Stimulated activated CD8-positive, alpha-beta memory T cell treated with anti-CD3 and anti-CD28 coated beads, Interleukin-7, amount 100 ng/mL, for 48 hours (primary cell): ENCODE measurements around the gene SORL1.
A peak's percentile ranks its signal among the peaks of the same experiment; 100 is the strongest.

Experiments
- DNase-seq, 2 donors: peaks; one replicate each; pipeline ENCODE4 v3.0.0-alpha.2; 2020; ENCODE audit warnings: low read depth in 1 of 2; ENCODE audit errors: extremely low read depth in 1 of 2

SORL1 gene

DNA sequence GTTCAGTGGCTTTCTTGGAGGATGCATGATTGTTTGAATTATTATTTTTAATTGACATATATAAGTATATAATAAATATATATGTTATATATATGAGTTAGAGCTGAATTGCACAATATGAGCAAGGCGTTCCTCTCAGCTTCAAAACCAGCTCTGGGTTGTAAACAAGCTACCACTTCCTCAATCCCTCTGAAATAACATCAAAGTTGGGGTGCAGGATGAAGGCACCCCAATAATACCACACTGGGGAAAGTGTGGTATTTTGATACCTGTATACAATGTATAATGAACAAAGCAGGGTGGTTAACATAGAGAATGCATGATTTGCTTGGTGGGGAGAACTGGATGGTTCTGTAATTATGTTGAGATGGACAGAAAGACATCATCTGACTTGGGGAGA is 1.7 kb upstream of the SORL1 start:
- DNase-seq = no peak

DNA sequence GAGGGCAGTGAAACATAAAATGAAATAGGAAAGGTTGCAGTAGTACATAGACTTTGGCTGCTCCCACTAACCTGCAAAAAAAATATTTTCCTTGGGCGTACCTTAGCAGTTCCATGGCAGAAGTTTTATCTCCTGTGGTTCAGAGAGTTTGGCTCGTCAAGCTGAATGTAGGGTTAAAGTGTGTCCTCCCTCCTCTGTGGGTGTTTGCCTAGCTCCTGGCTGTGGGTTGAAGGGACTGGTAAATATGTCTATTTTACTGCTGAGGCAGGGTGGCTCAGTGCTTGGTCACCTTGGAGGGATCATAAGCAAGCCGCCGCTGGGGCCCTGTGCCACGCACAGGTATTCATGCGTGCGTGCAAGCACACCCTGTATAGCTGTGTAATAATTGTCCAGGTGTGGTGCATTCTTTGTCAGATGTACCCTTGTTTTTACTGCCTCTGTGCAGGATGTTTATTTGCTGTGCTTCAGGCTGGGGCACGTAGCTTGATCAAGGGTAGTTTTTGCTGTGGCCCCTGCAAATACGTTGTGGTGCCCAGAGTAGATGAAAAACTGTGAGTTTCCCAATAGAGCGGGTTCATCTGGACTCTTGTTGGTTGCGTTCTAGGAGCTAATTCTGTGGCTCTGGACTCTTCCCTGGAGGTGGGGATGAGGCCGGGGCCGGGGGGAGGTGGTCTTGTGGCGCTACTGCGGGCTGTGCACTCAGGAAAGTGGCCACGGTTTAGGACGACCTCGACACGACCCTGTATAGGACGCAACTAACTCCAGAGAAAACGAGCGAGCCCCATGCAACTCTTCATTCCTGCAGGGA is 732 bp upstream of the SORL1 start:
- DNase-seq = no peak

DNA sequence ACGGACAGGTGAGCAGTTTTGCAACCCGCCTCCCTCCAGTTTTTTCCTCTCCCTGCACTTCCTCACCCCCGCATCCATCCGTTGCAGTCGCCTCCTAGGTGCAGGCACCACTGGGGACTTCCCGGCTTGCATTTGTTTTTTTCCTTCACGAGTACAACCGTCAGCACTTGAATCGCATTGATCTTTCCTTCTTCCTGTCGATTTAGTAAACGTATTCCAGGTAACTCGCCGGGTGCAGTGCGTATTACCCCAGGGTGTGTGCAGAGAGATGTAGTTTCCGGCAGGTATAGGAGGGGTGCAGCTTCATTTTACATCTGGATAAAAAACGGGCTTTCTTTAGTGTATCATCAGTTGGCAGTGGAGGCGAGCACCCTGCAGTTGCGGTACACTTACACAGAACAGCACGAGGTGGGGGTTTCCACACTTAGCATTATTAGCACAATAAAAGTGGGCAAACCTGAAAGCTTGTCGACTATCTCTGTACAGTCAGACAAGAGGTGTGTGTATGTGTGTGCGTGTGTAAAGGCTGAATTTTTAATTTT is 566 bp downstream of the SORL1 start, which contains the start of gene SORL1-AS1:
Gene SORL1-AS1 (minus strand): TSS at position 359 of the 542 bp plus-strand sequence.
- peak in 1 of 2 donors; percentile 33 for DNase-seq

DNA sequence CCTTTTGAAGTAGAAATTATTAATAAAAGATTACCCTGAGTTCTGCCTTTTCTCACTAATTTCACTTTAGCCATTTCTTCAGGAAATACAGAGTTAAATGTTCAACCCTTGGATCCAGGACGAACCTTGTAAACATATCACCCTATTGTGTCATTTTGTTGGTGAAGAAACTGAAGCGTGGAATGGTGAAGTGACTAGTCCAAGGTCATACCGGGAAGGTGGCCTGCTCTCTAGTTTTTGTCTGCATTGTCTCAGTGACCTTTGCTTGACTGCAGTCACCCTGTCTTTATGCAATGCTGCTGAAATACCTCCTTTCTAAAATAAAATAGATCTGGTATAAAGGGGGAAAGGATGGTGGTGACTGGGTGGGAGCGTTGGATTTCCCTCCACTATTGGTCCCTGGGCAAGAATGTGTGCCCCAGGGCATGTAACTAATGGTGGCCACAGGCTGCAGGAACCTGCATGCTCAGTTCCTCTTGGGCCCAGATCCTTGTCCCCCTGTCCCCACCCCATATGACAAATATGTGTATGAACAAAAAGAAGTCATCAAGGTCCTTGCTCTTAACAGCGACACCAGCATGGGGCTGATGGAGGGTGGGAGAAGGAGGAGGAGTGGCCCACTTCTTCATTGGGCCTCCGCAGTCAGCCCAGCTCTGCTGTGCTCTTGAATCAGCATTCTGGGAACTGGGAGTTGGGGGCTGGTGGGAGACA is 1.6 kb downstream of the SORL1 start:
- DNase-seq = no peak

DNA sequence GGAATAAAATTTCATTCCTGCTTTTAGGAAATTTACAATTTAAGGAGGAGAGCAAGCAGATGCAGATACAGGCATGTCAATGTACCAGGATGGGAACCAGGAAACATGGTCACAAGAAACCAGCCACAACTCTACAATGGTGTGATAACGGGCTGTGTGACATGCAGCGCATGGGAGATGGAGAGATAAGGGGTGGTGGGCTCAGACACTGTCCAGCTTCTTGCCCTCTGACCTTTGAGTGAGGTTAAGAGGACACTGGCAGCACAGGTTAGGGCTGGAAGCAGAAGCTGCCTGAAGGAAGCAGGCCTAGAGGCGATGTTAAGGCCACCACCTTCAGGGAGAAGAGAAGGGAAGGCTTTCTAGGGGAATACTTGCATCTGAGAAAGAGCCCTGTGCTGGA is 3.0 kb downstream of the SORL1 start:
- no peak for DNase-seq

DNA sequence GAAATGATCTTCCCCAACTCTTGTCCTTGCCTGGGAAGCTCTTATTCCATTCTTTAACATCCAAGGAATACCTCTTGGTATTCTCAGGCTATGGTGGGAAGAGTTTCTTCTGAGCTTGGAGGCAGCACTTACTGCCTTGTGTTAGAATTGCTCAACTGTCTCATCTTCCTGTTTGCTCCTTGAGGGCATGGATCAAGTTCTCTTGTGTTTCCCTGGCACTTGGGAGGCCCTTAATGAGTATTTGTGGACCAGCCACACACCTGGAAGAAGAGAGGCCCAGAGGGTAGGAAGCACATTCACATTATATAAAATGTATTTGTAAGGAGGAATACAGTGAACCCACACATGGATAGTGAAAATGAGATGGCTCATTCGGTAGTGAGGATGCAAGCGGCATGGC is 4.0 kb downstream of the SORL1 start:
- DNase-seq = no peak

DNA sequence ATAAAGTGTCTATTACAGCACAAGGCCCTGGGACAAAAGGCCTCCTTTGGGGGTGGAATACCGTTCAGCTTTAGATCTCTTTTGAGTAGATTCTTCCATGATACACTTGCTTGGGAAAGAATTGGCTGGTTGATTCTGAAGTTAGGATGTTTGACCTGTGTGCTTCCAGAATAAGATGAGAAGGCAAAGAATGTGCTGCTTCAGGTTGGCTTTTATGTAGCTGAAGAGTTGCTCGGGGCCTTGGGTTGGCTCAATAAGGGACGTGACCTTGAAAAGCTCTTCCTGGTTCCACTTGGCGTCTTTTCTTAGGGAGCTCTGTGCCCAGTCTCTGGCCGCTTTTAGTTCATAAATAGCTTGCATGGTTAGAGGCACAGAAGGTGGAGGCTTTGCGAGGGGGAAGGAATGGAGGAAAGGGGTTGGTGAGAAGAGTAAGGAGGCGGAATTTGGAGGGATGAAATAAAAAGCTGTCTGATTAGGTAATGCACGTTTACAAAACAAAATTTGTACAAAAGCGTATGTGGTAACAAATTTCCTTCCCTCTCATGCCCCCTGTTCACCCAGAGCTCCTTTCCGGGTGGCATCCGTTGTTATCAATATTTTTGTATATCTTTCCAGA is 4.8 kb downstream of the SORL1 start:
- DNase-seq = no peak

DNA sequence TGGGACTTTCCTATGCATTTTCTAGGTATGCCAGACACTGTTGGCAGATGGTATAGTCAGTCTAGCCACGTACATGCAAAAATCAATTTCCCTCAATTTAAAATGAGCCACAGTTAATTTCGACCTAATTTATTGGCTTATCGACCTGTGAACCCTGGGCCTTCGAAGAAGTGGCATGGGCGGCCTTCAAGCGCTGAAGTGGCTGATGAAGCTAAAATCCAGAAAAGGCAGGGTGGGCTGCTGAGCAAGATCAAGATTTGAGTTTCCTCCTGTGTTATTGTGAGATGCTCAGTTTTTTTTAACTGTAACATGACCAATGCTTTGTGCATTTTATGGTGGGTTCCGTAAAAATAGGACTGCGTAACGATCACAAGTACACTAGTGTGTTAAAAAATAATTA is 6.4 kb downstream of the SORL1 start:
- no peak for DNase-seq

DNA sequence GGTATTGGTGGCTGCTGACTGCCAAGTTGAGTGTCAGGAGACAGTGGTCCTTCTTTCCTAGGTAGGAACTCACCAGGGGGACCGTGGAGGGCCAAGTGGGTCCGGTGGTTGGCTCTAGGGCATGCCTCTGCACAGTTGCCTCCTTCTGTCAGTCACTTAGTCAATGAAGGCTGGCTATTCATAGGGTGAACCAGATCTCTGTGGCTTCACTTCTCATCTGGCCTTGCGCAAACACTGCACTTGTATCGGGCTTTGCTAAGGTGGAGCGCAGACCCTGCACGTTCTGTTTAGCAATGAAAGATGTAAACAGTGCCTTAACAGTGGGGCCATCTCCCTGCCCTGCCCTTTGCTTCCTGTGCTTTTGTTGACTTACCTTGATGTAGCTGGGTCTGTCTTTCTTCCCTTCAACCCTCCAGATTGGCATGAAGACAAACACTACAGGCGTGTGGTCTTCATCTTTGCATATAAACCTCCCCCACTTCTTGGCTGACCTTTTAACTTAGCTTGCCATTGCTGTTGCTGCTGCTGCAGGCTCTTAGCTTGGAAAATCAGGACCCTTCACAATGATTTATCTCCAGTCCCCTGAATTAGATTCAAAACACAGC is 7.4 kb downstream of the SORL1 start:
- DNase-seq = no peak

DNA sequence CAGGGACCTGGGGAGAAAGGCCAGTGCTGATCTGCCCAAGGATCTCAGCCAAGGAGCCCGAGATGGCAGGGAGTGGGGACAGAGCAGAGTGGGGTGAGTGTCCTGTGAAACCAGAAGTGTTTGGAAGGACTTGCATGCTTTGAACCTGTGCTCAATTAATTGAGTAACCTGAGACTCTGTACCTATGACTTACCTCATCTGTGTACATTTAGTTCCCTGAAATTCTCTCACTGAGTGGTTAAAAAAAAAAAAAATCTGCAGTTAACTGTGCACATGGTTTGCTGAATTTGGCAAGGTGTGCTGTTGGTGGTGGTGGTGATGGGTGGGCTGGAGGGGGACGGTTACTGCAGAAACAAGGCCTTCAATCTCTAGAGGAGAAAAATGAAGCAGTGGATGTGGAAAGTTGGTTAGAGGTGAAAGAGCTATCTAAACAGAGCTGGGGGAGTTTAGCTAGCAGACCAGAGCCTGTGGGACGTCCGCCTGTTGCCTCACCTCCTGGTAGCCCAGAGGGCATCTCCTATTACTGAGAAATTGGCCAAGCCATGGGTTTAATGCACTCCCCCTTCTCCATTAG is 8.9 kb downstream of the SORL1 start:
- no peak for DNase-seq

DNA sequence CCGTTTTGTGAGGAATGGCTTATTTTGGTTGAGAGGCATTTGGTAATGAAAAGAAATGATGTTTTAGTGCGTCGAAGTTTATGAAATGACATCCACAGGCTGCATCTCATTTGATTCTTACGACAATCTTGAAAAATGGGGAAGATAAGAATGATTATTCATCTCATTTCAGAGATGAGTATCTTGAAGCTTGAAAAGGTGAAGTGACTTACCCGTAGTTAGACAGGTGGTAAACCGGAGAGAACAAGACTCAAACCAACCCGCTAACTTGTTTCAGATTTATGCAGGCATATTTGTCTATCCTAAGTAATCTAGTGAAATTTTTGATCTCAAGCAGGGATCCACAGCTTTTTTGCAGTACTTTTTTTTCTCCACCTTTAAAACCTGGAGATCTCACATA is 9.7 kb downstream of the SORL1 start:
- DNase-seq = no peak

DNA sequence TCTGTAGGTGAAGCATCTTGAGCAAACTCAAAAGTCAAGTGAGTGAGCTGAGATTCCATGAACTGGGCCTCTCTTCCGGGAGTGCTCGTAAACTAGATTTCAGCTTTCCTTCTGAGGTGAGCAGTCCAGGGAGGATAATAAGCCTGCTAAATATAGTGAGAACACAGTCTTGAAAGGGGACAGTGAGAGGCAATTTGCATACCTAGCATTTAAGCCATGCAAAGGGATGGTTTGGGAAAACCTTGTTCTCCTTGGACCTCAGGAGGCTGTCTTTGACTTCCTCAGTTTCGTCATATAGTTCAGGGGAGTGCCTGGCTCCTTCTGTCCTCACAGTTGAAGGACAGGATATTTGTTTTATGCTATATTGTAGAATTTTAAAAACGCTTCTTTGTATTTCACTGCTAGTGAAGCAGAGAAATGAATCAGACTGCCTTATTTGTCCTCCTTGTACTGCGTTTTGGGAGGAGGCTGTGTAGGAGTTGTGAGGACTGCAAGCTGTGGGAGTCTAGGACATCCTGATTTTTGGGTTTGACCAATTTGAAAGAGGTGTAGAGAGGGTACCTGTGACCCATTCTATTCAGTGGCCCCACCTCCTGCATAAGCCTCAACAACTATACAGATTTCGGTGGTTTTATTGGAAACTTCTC is 11.7 kb downstream of the SORL1 start:
- DNase-seq = no peak

DNA sequence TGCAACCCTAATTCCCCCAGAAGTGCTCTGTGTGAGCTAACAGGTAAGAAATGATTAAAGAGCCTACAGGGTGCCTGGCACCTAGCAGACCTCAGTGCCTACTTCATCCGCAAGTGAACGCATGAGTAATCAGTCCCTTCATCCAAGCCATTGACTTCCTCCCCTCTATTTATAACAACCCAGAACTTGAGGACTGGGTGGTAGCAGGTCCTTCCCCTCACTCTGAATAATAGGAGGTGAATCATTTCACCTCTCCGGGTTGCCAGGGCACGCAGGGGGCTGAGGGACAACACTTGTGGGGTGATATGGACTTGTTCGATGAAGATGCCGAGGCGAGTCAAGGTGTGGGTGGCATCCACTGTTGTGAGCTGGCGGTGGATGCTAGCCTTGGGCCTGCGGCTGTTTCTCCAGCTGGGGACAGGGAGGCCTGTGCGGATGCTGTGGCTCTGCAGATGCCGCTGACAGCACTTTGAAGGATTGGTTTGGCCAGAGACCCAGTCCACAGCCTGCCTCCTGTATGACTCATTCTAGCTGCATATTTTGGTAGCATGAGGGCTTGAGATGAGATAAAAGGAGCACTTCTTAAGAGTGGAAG is 12.3 kb downstream of the SORL1 start:
- peak; percentile 75 to 91 for DNase-seq

DNA sequence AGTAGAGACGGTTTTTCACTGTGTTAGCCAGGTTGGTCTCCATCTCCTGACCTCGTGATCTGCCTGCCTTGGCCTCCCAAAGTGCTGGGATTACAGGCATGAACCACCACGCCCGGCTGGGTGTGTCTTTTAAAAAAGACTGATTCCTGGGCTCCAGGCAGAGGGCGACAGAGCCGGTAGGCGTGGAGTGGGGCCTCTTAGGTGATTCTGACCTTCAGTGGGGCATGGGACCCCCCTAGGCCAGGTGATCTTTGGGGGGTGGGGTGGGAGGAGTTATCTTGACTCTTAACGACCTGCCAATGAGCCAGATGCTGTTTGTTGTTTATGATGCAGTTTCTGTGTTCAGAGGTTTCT is 13.6 kb downstream of the SORL1 start:
- DNase-seq = no peak

DNA sequence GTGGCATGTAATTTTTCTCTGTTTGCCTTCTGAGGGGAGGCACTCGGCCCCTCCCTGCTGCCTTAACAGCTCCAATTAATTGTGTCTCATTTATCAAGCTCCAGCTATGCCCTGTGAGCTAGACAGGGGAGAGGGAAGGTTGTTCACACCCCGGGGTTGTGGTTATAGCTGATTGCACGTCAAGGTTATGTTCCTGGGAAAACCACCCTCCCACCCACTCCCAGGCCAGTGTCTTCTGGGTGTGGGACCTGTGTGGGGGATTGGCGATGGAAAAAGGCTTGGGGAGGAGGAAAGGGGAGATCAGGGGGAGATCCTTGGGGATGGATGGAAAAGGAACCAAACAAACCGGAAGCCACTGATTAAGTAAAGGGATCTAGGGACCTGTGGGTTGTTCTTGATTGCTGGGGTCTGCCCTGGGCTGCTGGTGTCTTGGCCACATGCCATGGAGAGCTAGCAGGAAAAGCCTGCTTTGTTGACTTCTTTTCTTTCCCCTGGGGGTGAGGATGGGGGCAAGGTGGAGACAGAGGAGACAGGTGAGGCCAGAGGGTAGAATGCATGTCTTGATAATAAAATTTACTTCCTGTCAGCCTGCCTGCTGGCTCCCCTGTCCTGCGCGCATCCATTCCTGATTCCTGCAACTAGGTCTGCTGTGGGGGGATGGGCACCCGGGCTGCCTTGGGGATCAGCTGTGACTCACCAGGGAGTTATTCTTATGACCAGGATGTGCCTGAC is 14.1 kb downstream of the SORL1 start:
- no peak for DNase-seq

DNA sequence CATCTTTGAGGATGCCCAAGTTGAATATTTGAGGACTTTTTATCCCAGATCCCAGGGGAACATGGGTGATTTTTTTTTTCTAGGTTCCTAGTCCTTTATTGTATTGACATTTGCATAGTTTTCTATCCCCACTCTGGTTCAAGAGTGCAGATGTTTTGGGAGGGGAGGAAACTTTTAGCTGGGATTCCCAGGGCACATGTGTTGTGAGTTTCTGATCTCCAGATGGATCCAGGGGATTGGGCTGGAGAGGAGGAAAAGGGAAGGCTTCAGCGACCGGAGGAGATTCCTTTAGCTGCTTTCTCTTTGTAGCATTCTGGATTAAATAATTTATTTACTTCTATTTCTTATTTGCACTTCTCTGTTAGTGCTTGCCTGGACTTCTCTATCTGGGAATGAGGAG is 15.4 kb downstream of the SORL1 start:
- DNase-seq = no peak

DNA sequence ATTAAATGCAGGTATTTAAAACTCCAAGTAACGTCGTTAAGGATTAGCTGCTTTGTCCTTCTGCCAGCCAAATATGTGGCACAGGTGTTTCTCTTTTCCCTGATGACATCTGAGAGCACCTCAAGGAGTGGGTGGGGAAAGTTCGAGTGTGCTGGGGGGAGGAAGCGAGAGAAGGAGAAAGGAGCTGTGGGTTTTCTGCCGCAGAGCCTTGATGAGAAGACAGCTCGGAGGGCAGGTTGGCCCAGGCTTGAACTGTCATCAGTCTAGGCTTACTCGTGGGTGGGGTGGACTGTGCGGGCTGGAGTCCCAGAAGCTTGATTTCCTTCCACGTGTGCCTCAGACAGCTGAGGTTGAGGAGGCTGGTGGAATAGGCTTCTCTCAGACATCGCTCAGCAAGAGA is 15.9 kb downstream of the SORL1 start:
- DNase-seq = peak; percentile 61 to 84

DNA sequence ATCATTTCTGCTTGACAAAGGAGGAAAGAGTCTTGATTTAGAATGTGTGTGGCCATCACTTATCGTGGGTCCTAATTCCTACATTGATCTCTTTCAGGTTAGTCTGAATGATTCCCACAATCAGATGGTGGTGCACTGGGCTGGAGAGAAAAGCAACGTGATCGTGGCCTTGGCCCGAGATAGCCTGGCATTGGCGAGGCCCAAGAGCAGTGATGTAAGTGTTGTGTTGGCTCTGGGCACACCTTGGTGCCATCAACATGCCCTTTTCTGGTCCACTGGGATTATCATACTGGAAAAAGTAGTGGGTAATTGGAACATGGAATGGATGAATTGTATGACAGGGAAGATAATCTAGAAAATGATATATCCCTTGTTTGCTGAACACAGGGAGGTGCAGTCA is 17.8 kb downstream of the SORL1 start:
- DNase-seq = no peak

DNA sequence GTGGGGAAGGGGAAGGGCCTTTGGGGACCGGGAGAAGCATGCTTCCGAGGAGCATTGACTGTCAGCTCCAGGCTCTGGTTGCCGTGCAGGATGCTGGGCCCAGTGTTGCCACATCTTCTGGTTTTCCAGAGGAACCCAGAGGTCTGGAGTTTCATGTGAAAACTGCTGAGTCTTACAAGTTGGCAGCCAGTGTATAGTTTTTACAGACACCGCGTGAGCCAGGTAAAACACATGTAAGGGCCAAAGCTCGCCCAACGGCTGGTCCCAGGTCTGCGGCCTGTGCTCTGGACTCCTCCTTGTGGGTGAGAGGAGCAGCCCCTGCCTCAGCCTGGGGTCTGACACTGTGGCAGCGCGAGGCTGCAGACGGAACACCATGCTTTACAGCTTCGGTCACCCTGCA is 19.1 kb downstream of the SORL1 start:
- no peak for DNase-seq
